H9 (cell line): ENCODE results near the gene OR2V1. TPM values are rescaled to one million over a fixed set of nuclear protein-coding genes. Genes with fewer than 3 reads are reported as not detected.

ENCODE experiments used
- DNase-seq: peaks from one replicate; pipeline ENCODE4 v3.0.0-alpha.2; 2017
- H2AFZ ChIP-seq: one replicate; pipeline ENCODE4 v1.6.1; 2013; ENCODE audit warnings: mild to moderate bottlenecking, low read length, control low read depth, moderate library complexity
- H2AK5ac ChIP-seq: 2 replicates; pipeline ENCODE4 v1.6.1; 2013; ENCODE audit warnings: low read length, control low read depth, mixed read lengths; ENCODE audit not compliant: insufficient read length
- H2BK120ac ChIP-seq: one replicate; pipeline ENCODE4 v1.6.1; 2013; ENCODE audit warnings: low read depth, mild to moderate bottlenecking, low read length, control low read depth, inconsistent platforms; ENCODE audit not compliant: poor library complexity, severe bottlenecking
- H2BK12ac ChIP-seq: 2 replicates; pipeline ENCODE4 v1.6.1; 2013; ENCODE audit warnings: low read length, control low read depth, mixed read lengths, low read depth; ENCODE audit not compliant: insufficient read length
- H2BK15ac ChIP-seq: 2 replicates; pipeline ENCODE4 v1.6.1; 2013; ENCODE audit warnings: low read depth, low read length, control low read depth
- H2BK20ac ChIP-seq: one replicate; pipeline ENCODE4 v1.6.1; 2013; ENCODE audit warnings: low read depth, mild to moderate bottlenecking, low read length, control low read depth, inconsistent platforms; ENCODE audit not compliant: poor library complexity, severe bottlenecking
- H2BK5ac ChIP-seq: 2 replicates; pipeline ENCODE4 v1.6.1; 2013; ENCODE audit warnings: low read length, control low read depth, mixed read lengths; ENCODE audit not compliant: insufficient read length
- H3K14ac ChIP-seq: 2 replicates; pipeline ENCODE4 v1.6.1; 2013; ENCODE audit warnings: low read length, control low read depth; ENCODE audit not compliant: insufficient read depth
- H3K18ac ChIP-seq: 2 replicates; pipeline ENCODE4 v1.6.1; 2013; ENCODE audit warnings: low read depth, mild to moderate bottlenecking, mixed read lengths, low read length, control low read depth; ENCODE audit not compliant: insufficient read length
- H3K23ac ChIP-seq: 2 replicates; pipeline ENCODE4 v1.6.1; 2013; ENCODE audit warnings: low read length, control low read depth, mixed read lengths, low read depth; ENCODE audit not compliant: insufficient read length
- H3K23me2 ChIP-seq: 2 replicates; pipeline ENCODE4 v1.6.1; 2013; ENCODE audit warnings: low read depth, mild to moderate bottlenecking, mixed read lengths, low read length, control low read depth; ENCODE audit not compliant: insufficient read length, poor library complexity, severe bottlenecking
- H3K27ac ChIP-seq: 2 replicates; pipeline ENCODE4 v1.5.1; 2013; ENCODE audit warnings: low read length, control low read depth, mixed read lengths, low read depth; ENCODE audit not compliant: insufficient read length
- H3K27me3 ChIP-seq: 2 replicates; pipeline ENCODE4 v1.6.1; 2013; ENCODE audit warnings: low read length, control low read depth, inconsistent platforms; ENCODE audit not compliant: insufficient read depth
- H3K4ac ChIP-seq: 2 replicates; pipeline ENCODE4 v1.6.1; 2013; ENCODE audit warnings: low read depth, mild to moderate bottlenecking, control low read depth, inconsistent platforms, low read length, moderate library complexity
- H3K4me1 ChIP-seq: 2 replicates; pipeline ENCODE4 v1.6.1; 2013; ENCODE audit warnings: low read length, control low read depth, inconsistent platforms; ENCODE audit not compliant: insufficient read depth
- H3K4me2 ChIP-seq: 2 replicates; pipeline ENCODE4 v1.6.1; 2013; ENCODE audit warnings: low read length, control low read depth, mixed read lengths; ENCODE audit not compliant: insufficient read length, insufficient read depth
- H3K56ac ChIP-seq: 2 replicates; pipeline ENCODE4 v1.6.1; 2013; ENCODE audit warnings: low read depth, mild to moderate bottlenecking, mixed read lengths, low read length, control low read depth; ENCODE audit not compliant: insufficient read length
- H3K79me1 ChIP-seq: 2 replicates; pipeline ENCODE4 v1.6.1; 2013; ENCODE audit warnings: low read depth, mild to moderate bottlenecking, moderate library complexity, low read length, control low read depth, inconsistent platforms; ENCODE audit not compliant: insufficient read depth, poor library complexity, severe bottlenecking
- H3K79me2 ChIP-seq: 2 replicates; pipeline ENCODE4 v1.6.1; 2013; ENCODE audit warnings: low read length, control low read depth, inconsistent platforms; ENCODE audit not compliant: insufficient read depth
- H3K9ac ChIP-seq: 2 replicates; pipeline ENCODE4 v1.6.1; 2013; ENCODE audit warnings: low read length, control low read depth, mixed read lengths; ENCODE audit not compliant: insufficient read length; ENCODE audit errors: extremely low read depth
- H3K9me3 ChIP-seq: one replicate; pipeline ENCODE4 v1.6.1; 2013; ENCODE audit warnings: low read depth, low read length, inconsistent platforms; ENCODE audit not compliant: control insufficient read depth
- H3T11ph ChIP-seq: one replicate; pipeline ENCODE4 v1.6.1; 2013; ENCODE audit warnings: mild to moderate bottlenecking, low read length, control low read depth, inconsistent platforms
- H4K20me1 ChIP-seq: one replicate; pipeline ENCODE4 v1.6.1; 2013; ENCODE audit not compliant: control insufficient read depth, insufficient read length, insufficient read depth
- H4K5ac ChIP-seq: 2 replicates; pipeline ENCODE4 v1.6.1; 2013; ENCODE audit warnings: low read depth, mild to moderate bottlenecking, mixed read lengths, low read length, control low read depth; ENCODE audit not compliant: insufficient read length
- H4K8ac ChIP-seq: replicated peaks from 2 replicates; pipeline ENCODE4 v1.6.1; 2013; ENCODE audit warnings: low read length, control low read depth, mixed read lengths, low read depth; ENCODE audit not compliant: insufficient read length
- H4K91ac ChIP-seq: 2 replicates; pipeline ENCODE4 v1.6.1; 2013; ENCODE audit warnings: low read depth, mild to moderate bottlenecking, moderate library complexity, mixed read lengths, low read length, control low read depth; ENCODE audit not compliant: insufficient read length
- H3K27ac Mint-ChIP-seq, 3 experiments: 2 replicates in 2 of 3; 3 replicates in 1 of 3; pipeline ENCODE4 v1.8.0; 2020 to 2021; ENCODE audit warnings: mixed read lengths in 3 of 3, mild to moderate bottlenecking in 1 of 3, moderate library complexity in 1 of 3
- H3K27me3 Mint-ChIP-seq: 2 replicates; pipeline ENCODE4 v1.8.0; 2021; ENCODE audit warnings: low read depth, mild to moderate bottlenecking, moderate library complexity, mixed read lengths
- H3K36me3 Mint-ChIP-seq, 3 experiments: 2 replicates in 2 of 3; 3 replicates in 1 of 3; pipeline ENCODE4 v1.8.0; 2020 to 2021; ENCODE audit warnings: low read depth in 3 of 3, mixed read lengths in 3 of 3; ENCODE audit not compliant: insufficient read depth in 1 of 3
- H3K4me1 Mint-ChIP-seq, 2 experiments: 2 replicates each; pipeline ENCODE4 v1.8.0; 2020; ENCODE audit warnings: mixed read lengths in 2 of 2
- H3K4me3 Mint-ChIP-seq, 2 experiments: 2 replicates in 1 of 2; 3 replicates in 1 of 2; pipeline ENCODE4 v1.8.0; 2020 to 2021; ENCODE audit warnings: mild to moderate bottlenecking in 2 of 2, mixed read lengths in 2 of 2, moderate library complexity in 1 of 2
- H3K9me3 Mint-ChIP-seq, 2 experiments: 2 replicates in 1 of 2; 3 replicates in 1 of 2; pipeline ENCODE4 v1.8.0; 2020; ENCODE audit warnings: mild to moderate bottlenecking in 2 of 2, mixed read lengths in 2 of 2, moderate library complexity in 1 of 2
- CTCF ChIP-seq: fragments of 200-600 bp; sonication (generic); conservative IDR thresholded peaks from 3 replicates; pipeline ENCODE4 v1.8.0; 2021; ENCODE audit warnings: antibody characterized with exemption, mild to moderate bottlenecking
- WGBS: extraction: QIAGEN DNeasy Blood & Tissue Kit; methylation state at CpG from one replicate; pipeline ENCODE4 v1.1.7; 2013; ENCODE audit warnings: missing lambda C conversion rate, low lambda C conversion rate, mixed read lengths; ENCODE audit not compliant: insufficient read length; ENCODE audit errors: extremely low coverage; 5-methylcytosine and 5-hydroxymethylcytosine counted together
- total RNA-seq: library from RNA; stranded (reverse); gene quantifications from 2 replicates; pipeline ENCODE4 v1.2.1, GENCODE V29; 2021

Gene OR2V1
- total RNA-seq, 1 experiment from 2014 or later, result not detected

- H2AK5ac ChIP-seq, result no peak overlapping the region
- H3K27me3 Mint-ChIP-seq, result peaks cover 37% of the 10 kb centered on the region
- WGBS, result no CpG with 5 or more reads among the region's 3 CpGs
Measured at GRCh38 chr5:181176254-181176952, 45.4 kb upstream of the OR2V1 start.

More at GRCh38 chr5:181176254-181176952, 45.4 kb upstream of the OR2V1 start:
- no peak overlapping the region for H3K27ac ChIP-seq
- no peak overlapping the region for H3K23ac ChIP-seq
- H4K91ac ChIP-seq, result no peak overlapping the region
- H2BK5ac ChIP-seq, result no peak overlapping the region
- H3K4me1 ChIP-seq, result no peaks in the 10 kb centered on the region
- no peak overlapping the region for H3K18ac ChIP-seq
- H3K23me2 ChIP-seq, result no peaks in the 10 kb centered on the region
- peaks cover 2% of the 10 kb centered on the region; the same call in 1 of the 2 replicates for H3K27me3 ChIP-seq
- no peaks in the 10 kb centered on the region for H3K9me3 ChIP-seq
- H2BK15ac ChIP-seq, result no peak overlapping the region
- no peak overlapping the region for H2BK20ac ChIP-seq
- H3K9me3 Mint-ChIP-seq, result peaks cover 2 to 5% of the 10 kb centered on the region in 2 experiments; a peak in 2 of 5 replicates
- H2BK120ac ChIP-seq, result no peak overlapping the region
- peaks cover 5 to 9% of the 10 kb centered on the region in 2 experiments for H3K4me1 Mint-ChIP-seq
- no peak for DNase-seq
- no peak overlapping the region for H4K5ac ChIP-seq
- H3K27ac Mint-ChIP-seq, result no peak overlapping the region
- no peak overlapping the region for H3K4me3 Mint-ChIP-seq
- no peaks in the 10 kb centered on the region for H4K20me1 ChIP-seq
- H4K8ac ChIP-seq, result no peak overlapping the region
- H3K79me2 ChIP-seq, result no peaks in the 10 kb centered on the region
- H3K14ac ChIP-seq, result no peak overlapping the region
- no peaks in the 10 kb centered on the region; a peak in 1 of 7 replicates for H3K36me3 Mint-ChIP-seq
- H3T11ph ChIP-seq, result no peak overlapping the region
- TF ChIP-seq CTCF, result no peak
- no peak overlapping the region for H3K4me2 ChIP-seq
- no peak overlapping the region for H3K56ac ChIP-seq
- no peak overlapping the region for H3K4ac ChIP-seq
- H2BK12ac ChIP-seq, result no peak overlapping the region
- H3K9ac ChIP-seq, result no peak overlapping the region
- H2AFZ ChIP-seq, result no peak overlapping the region
- H3K79me1 ChIP-seq, result no peaks in the 10 kb centered on the region
